B cell (primary cell): ENCODE results near the gene RPL36. TPM values are rescaled to one million over a fixed set of nuclear protein-coding genes. Genes with fewer than 3 reads are reported as not detected.
A peak's percentile ranks its signal among the peaks of the same experiment; 100 is the strongest.

Experiments used
- ATAC-seq: fragments of 200-7000 bp; cut with Tn5 transposase; one replicate; pipeline ENCODE4 v1.10.0; 2021; ENCODE audit warnings: low read depth, mild to moderate bottlenecking, moderate number of reproducible peaks, moderate library complexity
- CTCF ChIA-PET: fragments of 350-600 bp; sonication (Branson Sonifier 250); formaldehyde crosslinking; loops from one replicate; lab custom pipeline; 2021; ENCODE audit warnings: antibody characterized with exemption, inconsistent platforms; lab: Charles Lee
- POLR2A ChIA-PET: fragments of 350-600 bp; sonication (Branson Sonifier 250); formaldehyde crosslinking; loops from one replicate; lab custom pipeline; 2021; ENCODE audit warnings: antibody characterized with exemption; lab: Charles Lee
- DNase-seq: peaks from one replicate; pipeline ENCODE4 v3.0.0; 2013
- H2AFZ ChIP-seq: 2 replicates; pipeline ENCODE4 v1.6.1; 2012; ENCODE audit warnings: mild to moderate bottlenecking, low read depth, low read length; ENCODE audit not compliant: insufficient read depth, poor library complexity, severe bottlenecking
- H3K27ac ChIP-seq, 2 donors: 1 replicate in 1 of 2; 2 replicates in 1 of 2; pipeline ENCODE4 v1.5.1; 2012 to 2013; ENCODE audit warnings: low read length in 2 of 2, mild to moderate bottlenecking in 2 of 2, moderate library complexity in 1 of 2
- H3K27me3 ChIP-seq, 4 experiments: fragments of 200-600 bp in 1 of 4; sonication (generic) in 1 of 4; replicated peaks in 1 of 4; 1 replicate in 2 of 4; 2 replicates in 2 of 4; pipeline versions ENCODE4 v1.6.1 to v1.7.0; 2013 to 2016; ENCODE audit warnings: low read length in 3 of 4, mild to moderate bottlenecking in 2 of 4, mixed read lengths in 1 of 4, moderate library complexity in 1 of 4; ENCODE audit not compliant: insufficient read depth in 4 of 4, control insufficient read depth in 3 of 4; ENCODE audit errors: control extremely low read depth in 1 of 4
- H3K36me3 ChIP-seq, 2 experiments: replicated peaks in 1 of 2; 1 replicate in 1 of 2; 2 replicates in 1 of 2; pipeline versions ENCODE4 v1.6.1 to v1.7.1; 2013; ENCODE audit warnings: low read length in 1 of 2; ENCODE audit not compliant: insufficient read depth in 2 of 2, control insufficient read depth in 1 of 2; ENCODE audit errors: control extremely low read depth in 1 of 2, extremely low read depth in 1 of 2
- H3K4me1 ChIP-seq, 2 donors: fragments of 200-600 bp in 1 of 2; sonication (generic) in 1 of 2; 1 replicate in 1 of 2; 2 replicates in 1 of 2; pipeline versions ENCODE4 v1.5.1 to v1.6.1; 2013 to 2017; ENCODE audit warnings: low read length in 2 of 2; ENCODE audit not compliant: control insufficient read depth in 2 of 2, insufficient read depth in 2 of 2
- H3K4me2 ChIP-seq: replicated peaks from 2 replicates; pipeline ENCODE3; 2012; ENCODE audit warnings: mild to moderate bottlenecking, low read depth, low read length; ENCODE audit not compliant: poor library complexity, severe bottlenecking
- H3K4me3 ChIP-seq, 5 experiments: fragments of 200-600 bp in 1 of 5; sonication (generic) in 1 of 5; 1 replicate in 3 of 5; 2 replicates in 2 of 5; pipeline versions ENCODE4 v1.5.1 to v1.7.0; 2011 to 2016; ENCODE audit warnings: low read length in 4 of 5, mild to moderate bottlenecking in 4 of 5, low read depth in 2 of 5, control low read depth in 1 of 5, moderate library complexity in 1 of 5; ENCODE audit not compliant: insufficient read depth in 1 of 5; ENCODE audit errors: control extremely low read depth in 1 of 5, extremely low read depth in 1 of 5
- H3K79me2 ChIP-seq: fragments of 200-600 bp; sonication (generic); one replicate; pipeline ENCODE4 v1.6.0; 2016; ENCODE audit warnings: low read length; ENCODE audit not compliant: control insufficient read depth, insufficient read depth
- H3K9ac ChIP-seq: fragments of 200-600 bp; sonication (generic); 2 replicates; pipeline ENCODE4 v1.6.1; 2017; ENCODE audit warnings: mild to moderate bottlenecking, low read length, moderate library complexity
- H3K9me3 ChIP-seq, 3 donors: one replicate each; pipeline versions ENCODE4 v1.6.1 to v1.7.1; 2013; ENCODE audit warnings: low read length in 2 of 3; ENCODE audit not compliant: control insufficient read depth in 2 of 3, insufficient read depth in 1 of 3; ENCODE audit errors: control extremely low read depth in 1 of 3
- H4K20me1 ChIP-seq: 2 replicates; pipeline ENCODE4 v1.6.0; 2012; ENCODE audit warnings: mild to moderate bottlenecking, low read length; ENCODE audit not compliant: insufficient read depth, control insufficient read depth, poor library complexity, severe bottlenecking
- H3K27ac Mint-ChIP-seq: one replicate; pipeline ENCODE4 v1.8.0; 2021; ENCODE audit warnings: mixed read lengths
- H3K27me3 Mint-ChIP-seq: one replicate; pipeline ENCODE4 v1.8.0; 2021; ENCODE audit warnings: mixed read lengths
- H3K4me1 Mint-ChIP-seq: one replicate; pipeline ENCODE4 v1.8.0; 2021; ENCODE audit warnings: mixed read lengths
- H3K4me3 Mint-ChIP-seq: one replicate; pipeline ENCODE4 v1.8.0; 2021; ENCODE audit warnings: mixed read lengths
- H3K9me3 Mint-ChIP-seq: one replicate; pipeline ENCODE4 v1.8.0; 2022; ENCODE audit warnings: mixed read lengths; ENCODE audit not compliant: insufficient read depth
- CTCF ChIP-seq: fragments of 200-600 bp; IDR thresholded peaks from one replicate; pipeline ENCODE4 v1.8.0; 2022; ENCODE audit warnings: antibody characterized with exemption, mild to moderate bottlenecking
- EZH2 ChIP-seq: IDR thresholded peaks from 2 replicates; pipeline ENCODE4 v1.6.1; 2012; ENCODE audit warnings: borderline replicate concordance, low read depth, mild to moderate bottlenecking, moderate library complexity, low read length; ENCODE audit not compliant: insufficient read depth, poor library complexity, severe bottlenecking
- WGBS: methylation state at CpG from one replicate; pipeline ENCODE4 v1.1.5; 2013; ENCODE audit warnings: missing lambda C conversion rate; ENCODE audit not compliant: insufficient coverage; 5-methylcytosine and 5-hydroxymethylcytosine counted together
- intact Hi-C: fragments of 100-400 bp; cut with micrococcal nuclease; formaldehyde crosslinking; loops from one replicate; pipeline ENCODE4 v1.10.0; 2022
- polyA plus RNA-seq: library from polyadenylated mRNA; depleted of rRNA; stranded (reverse); fragments of >200 nt; gene quantifications from 2 replicates; pipeline ENCODE4 v1.2.3, GENCODE V29; 2012
- total RNA-seq, 2 donors: library from RNA; stranded (reverse); fragments of 120-200 nt in 1 of 2; gene quantifications; 1 replicate in 1 of 2; 2 replicates in 1 of 2; pipeline versions ENCODE4 v1.2.3 to v1.2.4, GENCODE V29; 2013 to 2022

RPL36 gene
- total and polyA plus RNA-seq, 2 donors (not counting 1 experiment from before 2014, with no cell fraction given): 899 to 983 TPM

DNA sequence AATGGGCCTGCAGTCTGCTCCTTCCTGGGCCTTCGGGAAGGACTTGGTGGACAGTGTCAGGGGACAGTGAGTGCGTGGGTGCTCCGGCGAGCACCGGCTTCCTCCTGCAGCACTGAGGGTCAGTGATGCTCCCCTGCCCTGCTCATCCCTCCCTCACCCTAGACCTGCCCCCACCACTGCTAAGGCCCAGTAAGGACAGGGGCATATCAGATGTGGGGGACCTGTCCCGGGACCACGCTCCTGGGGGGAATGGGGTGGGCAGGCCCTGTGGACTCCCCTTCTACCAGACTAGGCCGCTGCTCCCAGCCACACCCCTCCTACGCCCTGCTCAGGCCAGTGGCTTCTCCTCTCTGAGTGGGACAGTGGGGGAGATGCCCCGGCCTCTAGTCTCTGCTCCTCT, 13.0 kb upstream of the RPL36 start:
- no peak overlapping the region for H3K4me3 ChIP-seq
- H3K9me3 ChIP-seq: peaks cover 0 to 3% (median 0%) of the 10 kb centered on the region in 3 donors
- DNase-seq: no peak
- CTCF ChIA-PET: no interaction called here
- no peak overlapping the region for H3K4me2 ChIP-seq
- H3K9ac ChIP-seq: no peak overlapping the region
- no peaks in the 10 kb centered on the region for H3K36me3 ChIP-seq
- intact Hi-C loops: no loop called here
- H3K4me1 ChIP-seq: peaks cover 14 to 17% of the 10 kb centered on the region in 2 donors
- POLR2A ChIA-PET: no interaction called here
- H3K4me1 Mint-ChIP-seq: peaks cover 23% of the 10 kb centered on the region
- peaks cover 12% of the 10 kb centered on the region for H3K79me2 ChIP-seq
- H3K27me3 Mint-ChIP-seq: no peaks in the 10 kb centered on the region
- no peak for TF ChIP-seq EZH2
- no peak for TF ChIP-seq CTCF
- no peak overlapping the region for H3K27ac ChIP-seq
- no peaks in the 10 kb centered on the region for H3K9me3 Mint-ChIP-seq
- no peak overlapping the region for H3K27ac Mint-ChIP-seq
- ATAC-seq: no peak
- no peaks in the 10 kb centered on the region for H4K20me1 ChIP-seq
- no peak overlapping the region for H3K4me3 Mint-ChIP-seq
- no peak overlapping the region for H2AFZ ChIP-seq
- H3K27me3 ChIP-seq: no peaks in the 10 kb centered on the region
- 100% methylated on average over 2 of the region's 10 CpGs for WGBS

GRCh38 chr19:5677580-5677979, 12.5 kb upstream of the RPL36 start:
- Histone ChIP-seq H3K4me1 (peaks cover 14 to 17% of the 10 kb centered on the region in 2 donors), H4K20me1 (no peaks in the 10 kb centered on the region), H3K4me2 (no peak overlapping the region), H3K79me2 (peaks cover 12% of the 10 kb centered on the region), H3K27me3 (no peaks in the 10 kb centered on the region), H3K9me3 (peaks cover 0 to 3% (median 0%) of the 10 kb centered on the region in 3 donors), H3K27ac (no peak overlapping the region), H3K36me3 (no peaks in the 10 kb centered on the region), H3K9ac (no peak overlapping the region), H2AFZ (no peak overlapping the region), H3K4me3 (no peak overlapping the region)
- Mint-ChIP-seq H3K4me3 (no peak overlapping the region), H3K27ac (peak overlapping the region; percentile 50), H3K27me3 (no peaks in the 10 kb centered on the region), H3K9me3 (no peaks in the 10 kb centered on the region), H3K4me1 (peaks cover 25% of the 10 kb centered on the region)
- TF ChIP-seq CTCF (no peak), EZH2 (no peak)
- intact Hi-C loops: no loop called here
- DNase-seq (peak; percentile 23), ATAC-seq (no peak)
- WGBS: 100% methylated on average over 9 of the region's 9 CpGs
- POLR2A ChIA-PET: no interaction called here
- CTCF ChIA-PET: no interaction called here
